Measurements from ENCODE around the gene ZGPAT.
A peak's percentile ranks its signal among the peaks of the same experiment; 100 is the strongest.

The ZGPAT gene

GRCh38 chr20:63703471-63703975, 4.3 kb upstream of the ZGPAT start:
- no peaks in the 10 kb centered on the region for H3K27me3 ChIP-seq (ENCODE audit: insufficient read depth, insufficient read length)
- TF ChIP-seq ZNF274 (IDR thresholded peaks at IDR 0.05; ENCODE audit: low read depth, low read length) (no peak), YY1 (IDR thresholded peaks at IDR 0.05; ENCODE audit: insufficient read depth, insufficient read length) (no peak), SUZ12 (IDR thresholded peaks at IDR 0.05; ENCODE audit: extremely low read depth, insufficient read depth, insufficient read length) (no peak)
- H3K9ac ChIP-seq (ENCODE audit: insufficient read length, low read depth) = no peak overlapping the region
- peaks cover 81% of the 10 kb centered on the region for H3K36me3 ChIP-seq (ENCODE audit: insufficient read depth, insufficient read length, low read length)
- DNase-seq (ENCODE audit: low read depth, low spot score) = no peak
- H3K4me1 ChIP-seq (ENCODE audit: insufficient read depth, insufficient read length) = peaks cover 27% of the 10 kb centered on the region
- no peaks in the 10 kb centered on the region for H3K9me3 ChIP-seq (ENCODE audit: insufficient read depth, low read length)
- H3K4me3 ChIP-seq (ENCODE audit: insufficient read length, low read depth) = no peak overlapping the region

- Histone ChIP-seq H3K36me3 (ENCODE audit: insufficient read depth, insufficient read length, low read length) (peaks cover 82% of the 10 kb centered on the region), H3K9ac (ENCODE audit: insufficient read length, low read depth) (no peak overlapping the region)
Observed at GRCh38 chr20:63703976-63704748, 3.7 kb upstream of the ZGPAT start.

GRCh38 chr20:63704749-63705117, 3.1 kb upstream of the ZGPAT start:
- no peak overlapping the region for H3K4me3 ChIP-seq (ENCODE audit: insufficient read length, low read depth)
- peaks cover 82% of the 10 kb centered on the region for H3K36me3 ChIP-seq (ENCODE audit: insufficient read depth, insufficient read length, low read length)
- TF ChIP-seq SUZ12 (IDR thresholded peaks at IDR 0.05; ENCODE audit: extremely low read depth, insufficient read depth, insufficient read length) (no peak), ZNF274 (IDR thresholded peaks at IDR 0.05; ENCODE audit: low read depth, low read length) (no peak), YY1 (IDR thresholded peaks at IDR 0.05; ENCODE audit: insufficient read depth, insufficient read length) (no peak)
- no peaks in the 10 kb centered on the region for H3K9me3 ChIP-seq (ENCODE audit: insufficient read depth, low read length)
- H3K27me3 ChIP-seq (ENCODE audit: insufficient read depth, insufficient read length) = no peaks in the 10 kb centered on the region
- no peak overlapping the region for H3K9ac ChIP-seq (ENCODE audit: insufficient read length, low read depth)
- H3K4me1 ChIP-seq (ENCODE audit: insufficient read depth, insufficient read length) = peaks cover 20% of the 10 kb centered on the region
- DNase-seq (ENCODE audit: low read depth, low spot score) = no peak

More at GRCh38 chr20:63703976-63704748, 3.7 kb upstream of the ZGPAT start:
- Histone ChIP-seq H3K4me3 (ENCODE audit: insufficient read length, low read depth) (no peak overlapping the region), H3K9me3 (ENCODE audit: insufficient read depth, low read length) (no peaks in the 10 kb centered on the region), H3K4me1 (ENCODE audit: insufficient read depth, insufficient read length) (peaks cover 23% of the 10 kb centered on the region), H3K27me3 (ENCODE audit: insufficient read depth, insufficient read length) (no peaks in the 10 kb centered on the region)
- TF ChIP-seq YY1 (IDR thresholded peaks at IDR 0.05; ENCODE audit: insufficient read depth, insufficient read length) = no peak
- no peak for TF ChIP-seq ZNF274 (IDR thresholded peaks at IDR 0.05; ENCODE audit: low read depth, low read length)
- TF ChIP-seq SUZ12 (IDR thresholded peaks at IDR 0.05; ENCODE audit: extremely low read depth, insufficient read depth, insufficient read length) = no peak
- no peak for DNase-seq (ENCODE audit: low read depth, low spot score)

GRCh38 chr20:63705232-63706026, 2.4 kb upstream of the ZGPAT start:
- H3K9ac ChIP-seq (ENCODE audit: insufficient read length, low read depth) = no peak overlapping the region
- DNase-seq (ENCODE audit: low read depth, low spot score) = no peak
- H3K36me3 ChIP-seq (ENCODE audit: insufficient read depth, insufficient read length, low read length) = peaks cover 80% of the 10 kb centered on the region
- no peak for TF ChIP-seq ZNF274 (IDR thresholded peaks at IDR 0.05; ENCODE audit: low read depth, low read length)
- no peak for TF ChIP-seq SUZ12 (IDR thresholded peaks at IDR 0.05; ENCODE audit: extremely low read depth, insufficient read depth, insufficient read length)
- no peak for TF ChIP-seq YY1 (IDR thresholded peaks at IDR 0.05; ENCODE audit: insufficient read depth, insufficient read length)
- H3K4me1 ChIP-seq (ENCODE audit: insufficient read depth, insufficient read length) = peaks cover 14% of the 10 kb centered on the region
- no peaks in the 10 kb centered on the region for H3K9me3 ChIP-seq (ENCODE audit: insufficient read depth, low read length)
- no peak overlapping the region for H3K4me3 ChIP-seq (ENCODE audit: insufficient read length, low read depth)
- H3K27me3 ChIP-seq (ENCODE audit: insufficient read depth, insufficient read length) = no peaks in the 10 kb centered on the region

GRCh38 chr20:63706027-63706695, 1.7 kb upstream of the ZGPAT start:
- Histone ChIP-seq H3K36me3 (ENCODE audit: insufficient read depth, insufficient read length, low read length) (peaks cover 80% of the 10 kb centered on the region), H3K9ac (ENCODE audit: insufficient read length, low read depth) (peak overlapping the region; percentile 96), H3K4me1 (ENCODE audit: insufficient read depth, insufficient read length) (peaks cover 14% of the 10 kb centered on the region), H3K27me3 (ENCODE audit: insufficient read depth, insufficient read length) (no peaks in the 10 kb centered on the region), H3K9me3 (ENCODE audit: insufficient read depth, low read length) (no peaks in the 10 kb centered on the region), H3K4me3 (ENCODE audit: insufficient read length, low read depth) (peak overlapping the region; percentile 96)
- no peak for DNase-seq (ENCODE audit: low read depth, low spot score)
- TF ChIP-seq ZNF274 (IDR thresholded peaks at IDR 0.05; ENCODE audit: low read depth, low read length) (no peak), SUZ12 (IDR thresholded peaks at IDR 0.05; ENCODE audit: extremely low read depth, insufficient read depth, insufficient read length) (no peak), YY1 (IDR thresholded peaks at IDR 0.05; ENCODE audit: insufficient read depth, insufficient read length) (no peak)

DNA sequence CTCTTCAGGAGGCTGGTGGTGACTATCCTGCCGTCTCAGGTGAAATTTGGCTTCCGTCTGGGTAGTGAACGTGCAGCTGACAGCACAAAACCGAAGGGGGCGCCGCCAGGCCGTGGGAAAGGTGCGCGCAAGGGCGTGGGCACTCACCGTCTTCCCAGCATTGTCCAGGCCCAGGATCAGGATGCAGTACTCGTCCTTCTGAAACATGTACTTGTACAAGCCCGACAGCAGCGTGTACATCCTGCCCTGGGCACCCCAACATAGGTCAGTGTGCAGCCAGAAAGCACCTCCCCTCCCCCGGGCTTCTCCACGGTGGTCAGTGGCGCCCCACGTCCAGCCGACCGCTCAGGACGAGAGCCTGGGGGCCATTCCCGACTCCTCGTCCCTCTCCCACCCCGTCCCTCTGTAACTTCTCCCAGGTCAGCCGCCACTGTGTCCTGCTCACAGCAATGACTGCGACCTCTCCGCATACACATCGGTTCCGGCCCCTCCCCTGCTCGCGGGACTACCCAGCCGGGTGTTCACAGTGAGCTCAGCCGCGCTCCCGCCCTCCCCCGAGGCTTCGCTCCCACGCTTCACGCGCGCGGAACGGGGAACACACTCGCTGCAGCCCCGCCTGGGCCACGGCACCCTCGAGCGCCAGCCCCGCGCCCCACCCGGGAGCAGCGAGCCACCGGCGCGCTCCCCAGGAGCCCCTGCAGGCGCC, 834 bp upstream of the ZGPAT start:
- Histone ChIP-seq H3K36me3 (ENCODE audit: insufficient read depth, insufficient read length, low read length) (peaks cover 81% of the 10 kb centered on the region), H3K4me1 (ENCODE audit: insufficient read depth, insufficient read length) (peaks cover 11% of the 10 kb centered on the region), H3K9me3 (ENCODE audit: insufficient read depth, low read length) (no peaks in the 10 kb centered on the region), H3K9ac (ENCODE audit: insufficient read length, low read depth) (peak overlapping the region; percentile 96), H3K27me3 (ENCODE audit: insufficient read depth, insufficient read length) (no peaks in the 10 kb centered on the region), H3K4me3 (ENCODE audit: insufficient read length, low read depth) (peak overlapping the region; percentile 96)
- TF ChIP-seq YY1 (IDR thresholded peaks at IDR 0.05; ENCODE audit: insufficient read depth, insufficient read length) (no peak), SUZ12 (IDR thresholded peaks at IDR 0.05; ENCODE audit: extremely low read depth, insufficient read depth, insufficient read length) (no peak), ZNF274 (IDR thresholded peaks at IDR 0.05; ENCODE audit: low read depth, low read length) (no peak)
- DNase-seq (ENCODE audit: low read depth, low spot score) = no peak
